ENCODE measurements around the gene EPS8.

Gene EPS8

DNA sequence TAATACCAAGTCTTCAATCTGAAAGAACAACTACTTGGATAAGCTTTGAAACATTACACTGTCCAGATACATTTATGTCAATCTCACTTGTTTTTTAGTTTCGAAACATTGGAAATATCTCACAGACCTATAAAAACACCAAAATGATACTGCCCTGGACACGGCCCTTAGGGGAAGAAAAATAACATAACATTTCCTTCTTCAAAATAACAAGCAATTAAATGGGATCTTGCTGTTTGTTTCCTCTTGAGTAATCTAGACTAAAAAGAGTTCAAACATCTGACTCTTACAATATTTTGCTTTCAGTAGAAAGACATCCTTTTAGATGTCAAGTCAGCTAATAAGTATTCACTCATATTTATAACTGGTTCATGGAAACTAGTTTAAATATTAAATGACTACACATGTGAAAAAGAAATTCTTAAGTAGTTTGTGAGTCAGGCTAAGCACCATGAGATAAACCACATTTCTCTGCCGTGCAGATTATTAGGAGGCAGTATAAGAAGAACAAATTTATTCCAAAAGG is 87.5 kb downstream of the EPS8 start:
- TF ChIP-seq CTCF (IDR thresholded peaks at IDR 0.05): no peak
- TF ChIP-seq ZFX (IDR thresholded peaks at IDR 0.05; ENCODE audit: borderline replicate concordance): no peak
- H3K27ac ChIP-seq: no peak overlapping the region

DNA sequence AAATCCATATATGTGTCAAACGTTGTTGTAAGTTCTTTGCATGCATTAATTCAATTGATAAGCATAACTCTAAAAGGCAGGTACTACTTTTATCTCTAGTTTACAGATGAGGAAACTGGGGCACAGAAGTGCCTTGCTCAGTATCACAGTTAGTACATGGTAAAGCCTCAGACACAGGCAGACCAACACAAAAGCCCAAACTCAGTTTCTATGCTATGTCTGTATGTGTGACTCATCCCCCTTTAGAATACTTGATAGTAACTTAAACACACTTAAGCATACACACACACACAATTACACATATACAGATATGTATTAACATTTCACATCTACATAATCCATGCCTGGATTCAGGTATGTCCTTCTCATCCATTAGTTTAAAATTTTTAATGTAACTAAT is 88.0 kb downstream of the EPS8 start:
- TF ChIP-seq CTCF (IDR thresholded peaks at IDR 0.05) (no peak), ZFX (IDR thresholded peaks at IDR 0.05; ENCODE audit: borderline replicate concordance) (no peak)
- no peak overlapping the region for H3K27ac ChIP-seq

DNA sequence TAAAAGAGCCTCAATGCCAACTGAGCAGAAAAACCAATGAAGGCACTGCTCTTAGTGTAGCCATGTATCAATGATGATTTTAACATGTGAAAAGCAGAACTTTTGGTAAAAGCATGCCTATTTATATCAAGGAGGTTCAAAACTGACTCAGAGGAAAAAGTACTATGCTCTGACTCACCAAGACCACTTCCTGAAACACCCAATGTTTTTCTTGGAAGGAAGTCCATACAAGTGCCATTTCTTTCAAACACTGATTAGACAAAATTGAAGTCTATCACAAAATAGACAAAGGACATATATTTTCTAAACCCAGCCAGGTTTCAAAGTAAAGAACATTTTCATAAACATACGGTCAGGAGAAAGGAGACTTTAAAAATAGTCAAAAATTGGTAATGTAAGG is 88.6 kb downstream of the EPS8 start:
- no peak for TF ChIP-seq CTCF (IDR thresholded peaks at IDR 0.05)
- no peak for TF ChIP-seq ZFX (IDR thresholded peaks at IDR 0.05; ENCODE audit: borderline replicate concordance)
- H3K27ac ChIP-seq: no peak overlapping the region

GRCh38 chr12:15699886-15700285 is 89.3 kb downstream of the EPS8 start:
- H3K27ac ChIP-seq: no peak overlapping the region
- no peak for TF ChIP-seq ZFX (IDR thresholded peaks at IDR 0.05; ENCODE audit: borderline replicate concordance)

- H3K27ac ChIP-seq: no peak overlapping the region
- TF ChIP-seq CTCF (IDR thresholded peaks at IDR 0.05) (no peak), ZFX (IDR thresholded peaks at IDR 0.05; ENCODE audit: borderline replicate concordance) (no peak)
Measured at GRCh38 chr12:15698377-15698871, 90.8 kb downstream of the EPS8 start.

- no peak overlapping the region for H3K27ac ChIP-seq
- TF ChIP-seq CTCF (IDR thresholded peaks at IDR 0.05) (no peak), ZFX (IDR thresholded peaks at IDR 0.05; ENCODE audit: borderline replicate concordance) (no peak)
Measured at GRCh38 chr12:15697201-15697600, 92.0 kb downstream of the EPS8 start.

GRCh38 chr12:15693228-15693911 is 95.8 kb downstream of the EPS8 start:
- no peak overlapping the region for H3K27ac ChIP-seq
- no peak for TF ChIP-seq CTCF (IDR thresholded peaks at IDR 0.05)

Data from 22Rv1 (cell line).